ENCODE measurements around the gene TGFBR3L.

TGFBR3L gene

GRCh38 chr19:7869453-7869909 is 45.1 kb upstream of the TGFBR3L start:
- TF ChIP-seq, protein P1, sequence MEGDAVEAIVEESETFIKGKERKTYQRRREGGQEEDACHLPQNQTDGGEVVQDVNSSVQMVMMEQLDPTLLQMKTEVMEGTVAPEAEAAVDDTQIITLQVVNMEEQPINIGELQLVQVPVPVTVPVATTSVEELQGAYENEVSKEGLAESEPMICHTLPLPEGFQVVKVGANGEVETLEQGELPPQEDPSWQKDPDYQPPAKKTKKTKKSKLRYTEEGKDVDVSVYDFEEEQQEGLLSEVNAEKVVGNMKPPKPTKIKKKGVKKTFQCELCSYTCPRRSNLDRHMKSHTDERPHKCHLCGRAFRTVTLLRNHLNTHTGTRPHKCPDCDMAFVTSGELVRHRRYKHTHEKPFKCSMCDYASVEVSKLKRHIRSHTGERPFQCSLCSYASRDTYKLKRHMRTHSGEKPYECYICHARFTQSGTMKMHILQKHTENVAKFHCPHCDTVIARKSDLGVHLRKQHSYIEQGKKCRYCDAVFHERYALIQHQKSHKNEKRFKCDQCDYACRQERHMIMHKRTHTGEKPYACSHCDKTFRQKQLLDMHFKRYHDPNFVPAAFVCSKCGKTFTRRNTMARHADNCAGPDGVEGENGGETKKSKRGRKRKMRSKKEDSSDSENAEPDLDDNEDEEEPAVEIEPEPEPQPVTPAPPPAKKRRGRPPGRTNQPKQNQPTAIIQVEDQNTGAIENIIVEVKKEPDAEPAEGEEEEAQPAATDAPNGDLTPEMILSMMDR (IDR thresholded peaks at IDR 0.05; ENCODE audit: low read depth, low read length): no peak
- peak overlapping the region; percentile 52 for H3K4me3 ChIP-seq (ENCODE audit: low read depth, low read length)

DNA sequence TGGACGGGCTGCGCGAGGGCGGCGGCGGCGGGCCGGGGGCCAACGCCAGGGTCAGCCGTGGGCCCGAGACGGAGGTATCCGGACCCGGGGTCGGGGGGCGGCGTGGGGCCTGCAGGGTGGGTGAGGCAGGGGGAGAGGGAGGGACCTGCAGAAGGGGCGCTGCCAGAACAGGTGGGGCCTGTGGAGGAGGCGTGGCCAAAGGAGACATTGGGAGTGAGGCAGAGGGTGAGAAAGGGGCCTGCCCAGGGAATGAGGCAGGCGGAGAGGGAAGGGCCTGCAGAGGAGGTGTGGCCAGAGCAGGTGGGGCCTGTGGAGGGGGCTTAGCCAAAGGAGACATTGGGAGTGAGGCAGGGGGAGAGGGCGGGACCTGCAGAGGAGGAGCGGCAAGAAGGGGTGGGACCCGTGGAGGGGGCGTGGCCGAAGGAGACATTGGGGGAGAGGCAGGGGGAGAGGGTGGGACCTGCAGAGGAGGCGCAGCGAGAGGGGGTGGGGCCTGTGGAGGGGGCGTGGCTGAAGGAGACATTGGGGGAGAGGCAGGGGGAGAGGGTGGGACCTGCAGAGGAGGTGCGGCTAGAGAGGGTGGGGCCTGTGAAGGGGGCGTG is 44.6 kb upstream of the TGFBR3L start:
- no peak overlapping the region; the same call in 1 of the 2 replicates for H3K4me3 ChIP-seq (ENCODE audit: low read depth, low read length)
- TF ChIP-seq, protein P1 (IDR thresholded peaks at IDR 0.05; ENCODE audit: low read depth, low read length): no peak

DNA sequence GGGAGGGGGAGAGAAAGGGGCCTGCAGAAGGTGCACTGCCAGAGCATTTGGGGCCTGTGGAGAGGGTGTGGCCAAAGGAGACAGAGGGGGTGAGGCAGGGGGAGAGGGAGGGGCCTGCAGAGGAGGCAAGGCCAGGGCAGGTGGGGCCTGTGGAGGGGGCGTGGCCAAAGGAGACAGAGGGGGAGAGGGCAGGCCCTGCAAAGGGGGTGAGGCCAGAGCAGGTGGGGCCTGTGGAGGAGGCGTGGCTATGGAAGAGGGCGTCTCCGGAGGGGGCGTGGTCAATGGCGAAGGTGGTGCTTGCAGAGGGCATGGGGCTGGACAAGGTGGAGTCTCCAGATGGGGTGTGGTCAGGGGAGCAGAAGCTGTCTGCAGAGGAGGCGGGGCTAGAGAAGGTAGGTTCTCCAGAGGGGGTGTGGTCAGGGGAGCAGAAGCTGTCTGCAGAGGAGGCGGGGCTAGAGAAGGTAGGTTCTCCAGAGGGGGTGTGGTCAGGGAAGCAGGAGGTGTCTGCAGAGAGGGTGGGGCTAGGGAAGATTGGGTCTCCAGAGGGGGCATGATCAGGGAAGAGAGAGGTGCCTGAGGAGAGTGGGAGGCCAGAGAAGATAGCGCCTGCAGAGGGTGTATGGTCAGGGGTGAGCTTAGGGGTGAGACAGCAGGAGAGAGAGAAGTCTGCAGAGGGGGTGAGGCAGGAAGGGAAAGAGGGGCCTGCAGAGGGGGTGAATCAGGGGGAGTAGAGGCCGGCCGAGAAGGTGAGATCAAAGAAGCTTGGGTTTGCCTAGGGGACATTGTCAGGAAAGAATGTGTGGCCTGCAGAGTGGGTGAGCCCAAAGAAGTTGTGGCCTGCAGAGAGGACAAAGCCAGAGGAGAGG is 43.8 kb upstream of the TGFBR3L start:
- TF ChIP-seq, protein P1 (IDR thresholded peaks at IDR 0.05; ENCODE audit: low read depth, low read length): no peak
- no peak overlapping the region for H3K4me3 ChIP-seq (ENCODE audit: low read depth, low read length)

- peak overlapping the region; percentile 26 for H3K4me3 ChIP-seq (ENCODE audit: low read depth, low read length)
- TF ChIP-seq, protein P1 (IDR thresholded peaks at IDR 0.05; ENCODE audit: low read depth, low read length): no peak
These were observed 43.0 kb upstream of the TGFBR3L start for GRCh38 chr19:7871437-7872305.

DNA sequence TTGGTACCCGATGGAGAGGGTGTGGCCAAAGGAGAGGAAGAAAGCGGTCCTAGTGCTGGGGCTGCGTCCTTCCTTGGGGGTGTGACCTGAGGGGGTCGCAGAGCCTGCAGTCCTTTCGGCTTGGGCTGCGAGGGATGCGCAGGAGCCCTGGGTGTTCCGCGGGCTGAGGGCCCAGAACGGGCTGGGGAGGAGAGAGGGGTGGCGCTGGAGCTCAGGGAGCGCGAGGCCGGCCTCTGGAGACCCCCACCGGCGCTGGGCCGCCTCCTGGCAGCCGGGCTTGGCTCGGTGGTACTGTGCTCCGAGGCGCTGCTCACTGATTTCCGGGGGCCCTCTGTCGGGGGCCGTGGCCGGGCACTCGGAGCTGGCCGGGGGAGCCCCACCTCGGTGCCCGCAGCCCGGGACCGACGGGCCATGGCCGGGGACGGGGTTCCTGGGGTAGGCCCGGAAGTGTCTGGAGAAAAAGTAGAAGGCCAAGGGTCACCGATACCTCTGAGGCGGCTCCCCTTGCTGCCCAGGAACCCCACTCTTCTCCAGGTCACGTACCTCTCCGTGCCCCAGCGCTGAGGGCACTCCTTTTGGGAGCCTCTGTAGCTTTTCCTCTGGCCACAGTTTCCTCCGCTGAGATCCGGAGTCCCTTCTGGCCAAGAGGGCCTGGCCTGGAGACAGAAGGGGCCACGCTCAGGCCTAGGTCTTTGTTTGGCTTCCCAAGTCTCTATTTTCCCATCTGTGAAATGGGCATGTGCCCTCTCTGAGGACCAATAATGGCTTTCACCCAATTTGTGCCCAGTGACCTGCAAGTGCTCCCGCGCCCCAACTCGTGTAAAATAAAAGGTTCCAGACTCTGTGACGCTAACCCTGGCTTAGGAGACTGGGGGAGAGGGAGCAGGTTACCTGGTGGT is 42.1 kb upstream of the TGFBR3L start:
- TF ChIP-seq, protein P1 (IDR thresholded peaks at IDR 0.05; ENCODE audit: low read depth, low read length): no peak
- no peak overlapping the region for H3K4me3 ChIP-seq (ENCODE audit: low read depth, low read length)

GRCh38 chr19:7873304-7874075 is 41.1 kb upstream of the TGFBR3L start:
- no peak overlapping the region for H3K4me3 ChIP-seq (ENCODE audit: low read depth, low read length)
- TF ChIP-seq, protein P1 (IDR thresholded peaks at IDR 0.05; ENCODE audit: low read depth, low read length): no peak
